Ovary (tissue), 9 donors: ENCODE results near the gene ANGPTL8. TPM values are rescaled to one million over a fixed set of nuclear protein-coding genes. Genes with fewer than 3 reads are reported as not detected.

Experiments used
- DNase-seq, 5 donors: peaks; one replicate each; pipeline ENCODE4 v3.0.0-alpha.2; 2019 to 2020
- H3K27ac ChIP-seq, 2 donors: fragments of 200-600 bp; one replicate each; pipeline versions ENCODE4 v1.5.1 to v1.8.0; 2019 to 2022
- H3K27me3 ChIP-seq: fragments of 200-600 bp; one replicate; pipeline ENCODE4 v1.8.0; 2022
- H3K36me3 ChIP-seq: fragments of 200-600 bp; sonication (generic); one replicate; pipeline ENCODE4 v1.5.1; 2019
- H3K4me1 ChIP-seq: one replicate; pipeline ENCODE4 v1.8.1; 2013; ENCODE audit warnings: mild to moderate bottlenecking, moderate library complexity; ENCODE audit not compliant: insufficient read depth
- H3K4me3 ChIP-seq: fragments of 200-600 bp; sonication (generic); one replicate; pipeline ENCODE4 v1.5.1; 2017
- H3K9me3 ChIP-seq, 2 donors: fragments of 200-600 bp in 1 of 2; sonication (generic) in 1 of 2; one replicate each; pipeline versions ENCODE4 v1.5.1 to v1.8.1; 2013 to 2019; ENCODE audit warnings: mild to moderate bottlenecking in 1 of 2, moderate library complexity in 1 of 2
- CTCF ChIP-seq, 3 donors: fragments of 450-650 bp in 2 of 3; fragments of 200-600 bp in 1 of 3; IDR thresholded peaks; one replicate each; pipeline versions ENCODE4 v1.5.1 to v1.8.0; 2016 to 2022; ENCODE audit warnings: antibody characterized with exemption in 3 of 3, mild to moderate bottlenecking in 1 of 3
- EP300 ChIP-seq: sonication (generic); formaldehyde crosslinking; IDR thresholded peaks from one replicate; pipeline ENCODE4 v1.6.1; 2017; ENCODE audit warnings: antibody characterized with exemption
- POLR2A ChIP-seq: fragments of 450-650 bp; IDR thresholded peaks from one replicate; pipeline ENCODE4 v1.6.1; 2017; ENCODE audit warnings: antibody characterized with exemption, mild to moderate bottlenecking, moderate library complexity
- WGBS, 3 donors: extraction: QIAGEN DNeasy Blood & Tissue Kit in 1 of 3; methylation state at CpG; one replicate each; pipeline versions ENCODE4 v1.1.5 to v1.1.7; 2013 to 2017; 5-methylcytosine and 5-hydroxymethylcytosine counted together
- intact Hi-C, 4 donors: fragments of 100-400 bp; cut with DNase I; formaldehyde crosslinking; loops; one replicate each; pipeline versions ENCODE4 v1.11.0 to v1.15.1; 2022 to 2023
- polyA plus RNA-seq, 2 donors: library from polyadenylated mRNA; stranded (reverse); fragments of 200-250 nt in 1 of 2; fragments of 350-450 nt in 1 of 2; fragmentation: Illumina TruSeq in 1 of 2; extraction: RNeasy Lipid Tissue Mini Kit (QIAGEN cat#74804) in 1 of 2; gene quantifications; one replicate each; pipeline ENCODE4 v1.2.3, GENCODE V29; 2013 to 2014
- total RNA-seq, 7 donors: library from RNA; depleted of rRNA in 2 of 7; stranded (reverse); fragments of >200 nt in 2 of 7; fragmentation: NEBNext Ultra II Directional in 3 of 7; extraction: Animal tissue kit (Norgen Biotek cat#: 25700) in 3 of 7; gene quantifications; one replicate each; pipeline versions ENCODE4 v1.1.0 to v1.2.4, GENCODE V29; 2016 to 2023
- donor health status: DM: no; HTN: no; CAD: no; lungs with moderate emphysema.
- donor health status: DM: no; HTN: no; CAD: no.
- donor health status: Bipolar disorder and iron deficiency.
- donor health status: DM: yes; HTN: yes; CAD: no.
- donor health status: DM: no; HTN: no; CAD: no.
- donor health status: DM: yes; HTN: yes; CAD: no.

Gene ANGPTL8
- total and polyA plus RNA-seq, 9 donors, result 0.50 to 0.93 (median 0.68) TPM; not detected in 5

GRCh38 chr19:11225815-11226214, 13.6 kb upstream of the ANGPTL8 start:
- no peak overlapping the region for H3K4me3 ChIP-seq
- no peak overlapping the region for H3K27ac ChIP-seq
- no peaks in the 10 kb centered on the region for H3K9me3 ChIP-seq
- no peaks in the 10 kb centered on the region for H3K36me3 ChIP-seq
- DNase-seq, result no peak
- H3K4me1 ChIP-seq, result no peaks in the 10 kb centered on the region
- no peak for TF ChIP-seq CTCF (IDR thresholded peaks at IDR 0.05)
- TF ChIP-seq EP300, result no peak
- WGBS, 3 donors, result 85 to 97% (median 86%) methylated on average over 3 of the region's 3 CpGs
- no peaks in the 10 kb centered on the region for H3K27me3 ChIP-seq
- intact Hi-C loops, result loop anchor here in 1 of 4 donors (10.0 kb wide), 1 partner anchor 59 kb away; no protein-coding TSS in a partner anchor

DNA sequence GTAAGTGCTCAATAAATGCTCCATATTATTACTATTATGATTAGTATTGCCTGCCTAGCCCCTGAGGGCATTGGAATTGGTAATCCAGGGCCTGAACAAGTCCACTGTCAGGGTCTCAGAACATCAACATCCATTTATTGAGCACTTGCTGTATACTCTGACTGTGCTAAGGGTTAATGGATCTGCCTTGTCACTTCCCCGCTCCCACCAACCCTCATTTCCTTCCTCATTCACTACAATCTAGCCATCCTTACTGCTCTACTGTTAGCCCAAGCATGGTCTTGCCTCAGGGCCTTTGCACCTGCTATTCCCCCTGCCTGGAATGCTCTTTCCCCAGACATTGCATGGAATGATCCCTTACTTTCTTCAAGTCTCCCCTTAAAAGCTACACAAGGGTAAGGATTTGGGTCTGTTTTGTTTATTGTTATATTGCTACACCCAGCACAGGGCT, 12.7 kb upstream of the ANGPTL8 start:
- Histone ChIP-seq H3K4me1 (no peaks in the 10 kb centered on the region), H3K36me3 (no peaks in the 10 kb centered on the region), H3K9me3 (no peaks in the 10 kb centered on the region), H3K4me3 (no peak overlapping the region), H3K27me3 (no peaks in the 10 kb centered on the region), H3K27ac (no peak overlapping the region)
- TF ChIP-seq EP300 (no peak), CTCF (IDR thresholded peaks at IDR 0.05) (no peak), POLR2A (no peak)
- WGBS, 3 donors, result 90 to 100% (median 96%) methylated on average over 1 of the region's 1 CpG
- DNase-seq, result no peak
- intact Hi-C loops, result loop anchor here in 1 of 4 donors (10.0 kb wide), 1 partner anchor 58 kb away; no protein-coding TSS in a partner anchor

DNA sequence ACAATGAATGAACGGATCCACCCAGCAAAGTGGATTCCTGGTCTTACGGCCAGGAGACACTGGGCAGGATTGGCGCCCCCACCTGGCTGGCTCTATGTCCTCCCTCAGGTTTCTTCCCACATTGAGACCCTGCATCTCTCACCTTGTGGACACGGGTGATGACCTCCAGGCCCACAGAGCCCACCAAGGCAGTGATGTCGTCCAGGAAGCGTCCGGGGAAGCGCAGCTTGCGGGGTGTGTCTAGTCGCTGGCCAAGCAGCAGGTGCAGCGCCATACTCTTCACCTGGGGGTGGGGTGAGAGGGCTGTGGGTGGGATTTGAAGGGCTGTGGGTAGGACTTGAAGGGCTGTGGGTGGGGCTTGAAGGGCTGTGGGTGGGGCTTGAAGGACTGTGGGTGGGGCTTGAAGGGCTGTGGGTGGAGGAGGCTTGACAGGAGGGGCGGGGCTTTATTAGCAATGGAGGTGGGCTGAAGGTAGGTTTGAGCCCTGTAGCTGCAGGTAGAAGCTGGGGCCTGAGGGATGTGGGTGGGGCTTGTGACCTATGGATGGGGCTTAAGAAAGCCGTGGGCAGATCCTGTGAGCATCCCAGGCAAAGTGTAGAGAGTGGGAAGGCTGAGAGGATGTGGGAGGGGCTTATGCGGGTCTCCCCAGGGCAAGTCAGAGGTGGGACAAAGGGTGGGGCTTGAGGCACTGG, 12.1 kb upstream of the ANGPTL8 start:
- Histone ChIP-seq H3K27ac (no peak overlapping the region), H3K27me3 (no peaks in the 10 kb centered on the region), H3K36me3 (no peaks in the 10 kb centered on the region), H3K4me3 (no peak overlapping the region), H3K9me3 (no peaks in the 10 kb centered on the region), H3K4me1 (no peaks in the 10 kb centered on the region)
- intact Hi-C loops, result loop anchor here in 1 of 4 donors (10.0 kb wide), 1 partner anchor 57 kb away; no protein-coding TSS in a partner anchor
- 84 to 88% (median 85%) methylated on average over 14 of the region's 14 CpGs for WGBS, 3 donors
- no peak for DNase-seq
- TF ChIP-seq CTCF (IDR thresholded peaks at IDR 0.05) (no peak), EP300 (no peak), POLR2A (no peak)

DNA sequence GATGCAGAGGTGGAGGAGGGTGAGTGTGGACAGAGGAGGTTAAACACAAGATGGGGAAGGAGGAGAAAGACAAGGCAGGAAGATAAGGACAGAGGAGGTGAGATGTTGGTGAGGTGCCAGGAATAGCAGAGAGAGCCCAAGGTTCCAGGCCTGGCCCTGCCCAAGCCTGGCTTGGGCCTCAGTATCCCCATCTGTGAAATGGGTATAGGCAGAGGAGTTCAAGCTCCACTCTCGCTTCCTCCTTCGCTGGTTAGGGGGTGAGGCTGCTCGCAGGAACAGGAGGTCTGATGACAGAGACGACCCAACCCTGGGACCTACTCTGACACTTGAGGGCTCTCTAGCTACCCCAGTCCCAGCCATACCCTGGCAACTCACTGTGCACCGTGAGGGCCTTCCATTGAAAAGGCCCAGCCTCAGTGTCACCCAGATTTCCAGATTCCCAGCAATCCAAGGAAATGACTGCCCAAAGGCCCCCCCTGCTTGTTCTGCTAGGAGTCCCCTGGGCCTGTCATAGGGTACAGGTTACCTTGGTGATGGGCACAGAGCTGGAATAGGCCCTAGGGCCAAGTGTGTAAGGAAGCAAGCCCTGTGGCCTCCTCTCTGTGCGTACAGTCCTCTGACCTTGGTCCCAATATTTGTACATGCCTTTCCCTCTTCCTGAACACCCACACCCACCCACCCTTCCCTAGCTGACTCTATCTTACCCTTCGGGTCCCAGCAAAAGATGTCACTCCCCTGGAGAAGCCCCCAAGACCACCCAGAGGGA, 8.6 kb upstream of the ANGPTL8 start:
- no peaks in the 10 kb centered on the region for H3K4me1 ChIP-seq
- H3K9me3 ChIP-seq, result no peaks in the 10 kb centered on the region
- H3K4me3 ChIP-seq, result no peak overlapping the region
- H3K27me3 ChIP-seq, result no peaks in the 10 kb centered on the region
- WGBS, 3 donors, result 74 to 88% (median 76%) methylated on average over 7 of the region's 7 CpGs
- H3K36me3 ChIP-seq, result no peaks in the 10 kb centered on the region
- TF ChIP-seq POLR2A (no peak), EP300 (no peak), CTCF (IDR thresholded peaks at IDR 0.05) (no peak)
- no peak for DNase-seq
- H3K27ac ChIP-seq, result no peak overlapping the region
- intact Hi-C loops, result no loop called here
